ENCODE data around the gene SORL1-AS1.
A peak's percentile ranks its signal among the peaks of the same experiment; 100 is the strongest.

The SORL1-AS1 gene

DNA sequence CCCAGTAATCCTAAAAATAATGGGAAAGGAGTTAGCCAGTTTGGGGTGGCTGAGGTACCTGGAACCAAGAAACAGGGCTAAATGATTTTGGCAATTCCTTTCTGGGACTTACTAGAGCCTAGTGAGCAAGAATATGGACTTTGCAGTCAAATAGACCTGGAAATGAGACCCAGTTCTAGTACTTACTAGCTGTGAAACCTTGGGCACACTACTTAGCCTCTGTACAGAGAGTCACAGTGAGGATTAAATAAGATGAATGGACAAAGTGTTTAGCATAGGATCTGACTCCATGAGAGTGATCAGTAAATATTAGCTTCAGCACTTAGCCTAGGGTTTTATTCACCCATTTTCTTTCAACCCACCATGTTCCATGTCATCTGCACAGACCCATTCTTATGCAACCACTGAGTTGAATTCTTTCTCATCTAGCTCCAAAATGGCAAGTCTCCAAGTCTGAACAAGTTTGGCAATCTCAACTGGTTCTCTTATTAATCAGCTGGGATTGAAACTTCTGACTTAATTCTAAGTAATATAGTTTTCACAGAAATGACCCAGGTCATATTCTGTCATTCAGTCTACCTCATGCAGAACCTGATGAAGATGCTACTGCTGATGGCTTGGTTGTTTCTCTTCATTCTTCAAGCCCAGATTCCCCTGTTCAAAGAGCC is 15.6 kb downstream of the SORL1-AS1 start:
- ChIA-PET CTCF (interaction anchor here (1.5 to 1.8 kb wide), 2 partner anchors 10 to 12 kb away, joined by 3 to 4 read pairs; no protein-coding TSS in a partner anchor), SMC1A (ENCODE audit: uncharacterized antibody, unreplicated experiment) (interaction anchor here (0.7 to 13.9 kb wide), 4 partner anchors 9 to 27 kb away, joined by 3 to 241 read pairs (median 4); partner anchors contain the start of genes SORL1 and SORL1-AS1), POLR2A (interaction anchor here (1.2 kb wide), 1 partner anchor 8 kb away, joined by 3 read pairs; no protein-coding TSS in a partner anchor), RAD21 (ENCODE audit: unreplicated experiment) (interaction anchor here (1.2 kb wide), 1 partner anchor 10 kb away, joined by 5 read pairs; no protein-coding TSS in a partner anchor)
- ATAC-seq (peak; percentile 21; the same call in 2 of the 3 replicates), DNase-seq (ENCODE audit: low read depth, low spot score) (no peak), FAIRE-seq (no peak)
- Histone ChIP-seq H3K4me1 (ENCODE audit: control insufficient read depth, insufficient read depth, low read length) (no peaks in the 10 kb centered on the region; the same call in 1 of the 2 replicates), H3K9me3 (replicated peaks; ENCODE audit: control insufficient read depth, insufficient read depth, low read length) (no peaks in the 10 kb centered on the region), H3K27ac (ENCODE audit: control insufficient read depth, insufficient read depth) (no peak overlapping the region), H3K27me3 (replicated peaks in 1 of 2; ENCODE audit: control insufficient read depth in 2 of 2, insufficient read depth in 2 of 2, low read length in 1 of 2) (no peaks in the 10 kb centered on the region), H3K36me3 (ENCODE audit: control insufficient read depth in 2 of 2, insufficient read depth in 2 of 2, low read length in 1 of 2) (no peaks in the 10 kb centered on the region), H4K20me1 (ENCODE audit: control insufficient read depth, insufficient read depth) (no peaks in the 10 kb centered on the region), H3K4me2 (ENCODE audit: control insufficient read depth, insufficient read depth) (no peak overlapping the region), H3K9ac (ENCODE audit: control insufficient read depth, insufficient read depth, low read length) (no peak overlapping the region), H3K79me2 (ENCODE audit: control insufficient read depth, insufficient read depth, low read length) (no peaks in the 10 kb centered on the region), H2AFZ (ENCODE audit: control insufficient read depth, low read depth, low read length) (no peak overlapping the region), H3K4me3 (no peak overlapping the region)
- no TSS peak for BruUV-seq (replicated peaks)
- TF ChIP-seq JUNB (IDR thresholded peaks at IDR 0.05) (peak; percentile 54; the same call in 1 of the 2 replicates), CREM (IDR thresholded peaks at IDR 0.05; ENCODE audit: low read depth) (0 out of 2 replicates have a peak, but pooled peaks have one; percentile 25), NFIC (IDR thresholded peaks at IDR 0.05; ENCODE audit: low read depth, low read length) (peak; percentile 67; the same call in 1 of the 2 replicates), PAX5 (IDR thresholded peaks at IDR 0.05; ENCODE audit: borderline replicate concordance, low read depth, low read length) (no peak)
- intact Hi-C loops (cut with micrococcal nuclease; ENCODE audit: unreplicated experiment) = no loop called here
- in situ Hi-C loops (cut with MboI) = no loop called here
